SK-N-SH (cell line): ENCODE data around the gene KAT6B. TPM values are rescaled to one million over a fixed set of nuclear protein-coding genes. Genes with fewer than 3 reads are reported as not detected.

ENCODE experiments used
- CTCF ChIA-PET: fragments of 300-600, 350-600 bp; formaldehyde crosslinking; extraction: SDS; loops from one replicate; lab custom pipeline; 2021; lab: Yijun Ruan, JAX
- POLR2A ChIA-PET: fragments of 350-600 bp; sonication (Branson Sonifier 250); formaldehyde crosslinking; extraction: SDS; loops from one replicate; lab custom pipeline; 2020; ENCODE audit warnings: antibody characterized with exemption, inconsistent platforms; lab: Yijun Ruan, JAX
- DNase-seq: peaks from one replicate; pipeline ENCODE4 v3.0.0; 2012
- H2AFZ ChIP-seq: fragments of 200-600 bp; sonication (generic); 2 replicates; pipeline ENCODE4 v1.8.1; 2016; ENCODE audit warnings: antibody characterized with exemption, mild to moderate bottlenecking, low read depth
- H3F3A ChIP-seq: fragments of 200-600 bp; sonication (generic); replicated peaks from 2 replicates; pipeline ENCODE3; 2016; ENCODE audit warnings: antibody characterized with exemption, mild to moderate bottlenecking; ENCODE audit not compliant: insufficient read depth
- H3K27ac ChIP-seq, 2 experiments: fragments of 200-500 bp in 1 of 2; fragments of 200-600 bp in 1 of 2; sonication (Bioruptor generic) in 1 of 2; sonication (generic), shearing (Covaris generic) in 1 of 2; 2 replicates each; pipeline versions ENCODE4 v1.5.1 to v1.6.1; 2014 to 2016; ENCODE audit warnings: low read depth in 2 of 2, inconsistent platforms in 1 of 2, low read length in 1 of 2, mild to moderate bottlenecking in 1 of 2, mixed read lengths in 1 of 2
- H3K27me3 ChIP-seq: fragments of 200-600 bp; sonication (generic), shearing (Covaris generic); 2 replicates; pipeline ENCODE4 v1.6.1; 2016; ENCODE audit warnings: mixed run types; ENCODE audit not compliant: insufficient read depth
- H3K36me3 ChIP-seq, 2 experiments: fragments of 200-500 bp in 1 of 2; fragments of 200-600 bp in 1 of 2; sonication (Bioruptor generic) in 1 of 2; sonication (generic) in 1 of 2; replicated peaks in 1 of 2; 2 replicates each; pipeline versions ENCODE3 to v1.5.1; 2014 to 2016; ENCODE audit warnings: low read length in 1 of 2, mild to moderate bottlenecking in 1 of 2; ENCODE audit not compliant: insufficient read depth in 2 of 2, control insufficient read depth in 1 of 2
- H3K4me1 ChIP-seq, 2 experiments: fragments of 200-500 bp in 1 of 2; fragments of 200-600 bp in 1 of 2; sonication (Bioruptor generic) in 1 of 2; sonication (generic), shearing (Covaris generic) in 1 of 2; 2 replicates each; pipeline versions ENCODE4 v1.5.1 to v1.6.1; 2014 to 2016; ENCODE audit warnings: low read depth in 1 of 2, low read length in 1 of 2, mixed run types in 1 of 2; ENCODE audit not compliant: insufficient read depth in 2 of 2, control insufficient read depth in 1 of 2
- H3K4me2 ChIP-seq: fragments of 200-600 bp; sonication (generic), shearing (Covaris generic); 2 replicates; pipeline ENCODE4 v1.6.1; 2017; ENCODE audit warnings: mixed run types
- H3K4me3 ChIP-seq, 2 experiments: fragments of 200-500 bp in 1 of 2; fragments of 200-600 bp in 1 of 2; sonication (Bioruptor generic) in 1 of 2; sonication (generic), shearing (Covaris generic) in 1 of 2; 2 replicates each; pipeline versions ENCODE4 v1.5.1 to v1.8.1; 2014 to 2016; ENCODE audit warnings: low read depth in 2 of 2, inconsistent platforms in 1 of 2, low read length in 1 of 2, mild to moderate bottlenecking in 1 of 2, mixed read lengths in 1 of 2, moderate library complexity in 1 of 2
- H3K79me2 ChIP-seq: fragments of 200-600 bp; sonication (generic); 2 replicates; pipeline ENCODE4 v1.8.1; 2017; ENCODE audit warnings: mild to moderate bottlenecking; ENCODE audit not compliant: insufficient read depth
- H3K9ac ChIP-seq: fragments of 200-600 bp; sonication (generic); 2 replicates; pipeline ENCODE4 v1.6.1; 2017; ENCODE audit warnings: mixed run types
- H3K9me2 ChIP-seq: fragments of 200-600 bp; sonication (generic); 2 replicates; pipeline ENCODE4 v1.6.1; 2017; ENCODE audit warnings: mixed run types
- H3K9me3 ChIP-seq: fragments of 200-600 bp; sonication (generic); 2 replicates; pipeline ENCODE4 v1.6.1; 2017; ENCODE audit warnings: mixed run types, mild to moderate bottlenecking, moderate library complexity
- H4K20me1 ChIP-seq: fragments of 200-600 bp; sonication (generic); 2 replicates; pipeline ENCODE4 v1.6.1; 2017; ENCODE audit warnings: mild to moderate bottlenecking, mixed run types; ENCODE audit not compliant: insufficient read depth
- CHD2 ChIP-seq: fragments of 150-350 bp; IDR thresholded peaks from 2 replicates; pipeline ENCODE4 v1.6.1; 2018; ENCODE audit warnings: low read length; ENCODE audit not compliant: partially characterized antibody
- CTCF ChIP-seq: fragments of 200-600 bp; sonication (generic); IDR thresholded peaks from 2 replicates; pipeline ENCODE4 v1.6.1; 2017; ENCODE audit warnings: antibody characterized with exemption, mild to moderate bottlenecking, moderate library complexity
- ELF1 ChIP-seq: IDR thresholded peaks from 2 replicates; pipeline ENCODE4 v1.4.0; 2012
- EZH2phosphoT487 ChIP-seq: fragments of 200-600 bp; sonication (generic); IDR thresholded peaks from 2 replicates; pipeline ENCODE4 v1.6.1; 2017; ENCODE audit warnings: low read depth, mixed run types, mild to moderate bottlenecking, antibody characterized with exemption, moderate library complexity, borderline replicate concordance
- FOSL2 ChIP-seq: IDR thresholded peaks from 2 replicates; pipeline ENCODE4 v1.4.0; 2012; ENCODE audit warnings: low read depth, mild to moderate bottlenecking, moderate library complexity, borderline replicate concordance
- FOXJ3 ChIP-seq: sonication (generic); formaldehyde crosslinking; IDR thresholded peaks from 2 replicates; pipeline ENCODE4 v1.5.1; 2020; ENCODE audit warnings: mild to moderate bottlenecking, missing genetic modification reagents
- FOXM1 ChIP-seq: IDR thresholded peaks from 2 replicates; pipeline ENCODE4 v1.4.0; 2012; ENCODE audit warnings: low read depth, mild to moderate bottlenecking
- GABPA ChIP-seq: IDR thresholded peaks from 2 replicates; pipeline ENCODE4 v1.4.0; 2012; ENCODE audit warnings: low read depth, mild to moderate bottlenecking
- GATA2 ChIP-seq: sonication (generic); formaldehyde crosslinking; IDR thresholded peaks from 2 replicates; pipeline ENCODE4 v1.5.0; 2020; ENCODE audit warnings: mild to moderate bottlenecking, missing genetic modification reagents
- IRF3 ChIP-seq: fragments of 150-350 bp; IDR thresholded peaks from 2 replicates; pipeline ENCODE4 v1.6.1; 2016; ENCODE audit warnings: mild to moderate bottlenecking, low read depth, low read length
- JUND ChIP-seq: IDR thresholded peaks from 2 replicates; pipeline ENCODE4 v1.4.0; 2012
- MEF2A ChIP-seq: IDR thresholded peaks from 2 replicates; pipeline ENCODE4 v1.4.0; 2012; ENCODE audit warnings: low read depth, borderline replicate concordance
- MXI1 ChIP-seq: IDR thresholded peaks from 2 replicates; pipeline ENCODE4 v1.6.1; 2012; ENCODE audit warnings: mild to moderate bottlenecking, low read depth, low read length, improper control_type of control experiment
- NFIC ChIP-seq: IDR thresholded peaks from 2 replicates; pipeline ENCODE4 v1.4.0; 2012; ENCODE audit warnings: borderline replicate concordance
- NRF1 ChIP-seq: IDR thresholded peaks from 2 replicates; pipeline ENCODE4 v1.6.1; 2012; ENCODE audit warnings: low read depth, mild to moderate bottlenecking, low read length
- RAD21 ChIP-seq: IDR thresholded peaks from 2 replicates; pipeline ENCODE4 v1.6.1; 2012; ENCODE audit warnings: mild to moderate bottlenecking, low read length
- RCOR1 ChIP-seq: fragments of 150-350 bp; IDR thresholded peaks from 2 replicates; pipeline ENCODE4 v1.6.1; 2017; ENCODE audit warnings: antibody characterized with exemption, low read length
- RFX5 ChIP-seq: IDR thresholded peaks from 2 replicates; pipeline ENCODE4 v1.6.1; 2012; ENCODE audit warnings: mild to moderate bottlenecking, improper control_type of control experiment, low read length
- RXRA ChIP-seq: IDR thresholded peaks from 2 replicates; pipeline ENCODE4 v1.4.0; 2012; ENCODE audit warnings: low read depth, mild to moderate bottlenecking, borderline replicate concordance
- SMC3 ChIP-seq: IDR thresholded peaks from 2 replicates; pipeline ENCODE4 v1.6.1; 2012; ENCODE audit warnings: low read depth, low read length, improper control_type of control experiment
- TAF1 ChIP-seq: IDR thresholded peaks from 2 replicates; pipeline ENCODE4 v1.6.1; 2012; ENCODE audit warnings: low read depth, mild to moderate bottlenecking, low read length, moderate library complexity, borderline replicate concordance
- WGBS: methylation state at CpG from one replicate; pipeline ENCODE4 v1.1.6; 2017; ENCODE audit warnings: low lambda C conversion rate; 5-methylcytosine and 5-hydroxymethylcytosine counted together
- polyA plus RNA-seq, 3 experiments: library from polyadenylated mRNA; depleted of rRNA; stranded (reverse); fragments of >200 nt; gene quantifications; 2 replicates each; pipeline ENCODE4 v1.2.3, GENCODE V29; 2012
- TF ChIP-seq, protein P1 (sequence below): IDR thresholded peaks from 2 replicates; pipeline ENCODE4 v1.4.0; 2012; ENCODE audit warnings: low read depth
- TF ChIP-seq, protein P2 (sequence below): IDR thresholded peaks from 2 replicates; pipeline ENCODE4; 2012
- TF ChIP-seq, protein P3 (sequence below): IDR thresholded peaks from 2 replicates; pipeline ENCODE4 v1.4.0; 2012; ENCODE audit warnings: low read depth, borderline replicate concordance

KAT6B gene
- polyA plus RNA-seq, 1 of the 3 experiments (the other 2 are of a cell fraction) = 4.3 TPM

GRCh38 chr10:74856940-74857339 is 30.5 kb downstream of the KAT6B start:
- Histone ChIP-seq H3K4me1 (peaks cover 14 to 16% of the 10 kb centered on the region in 2 experiments; a peak in 3 of 4 replicates), H4K20me1 (peaks cover 54% of the 10 kb centered on the region), H3K27ac (no peak overlapping the region), H3K4me3 (no peak overlapping the region), H3K36me3 (peaks cover 0 to 5% of the 10 kb centered on the region in 2 experiments), H3K79me2 (peaks cover 72% of the 10 kb centered on the region), H3F3A (no peaks in the 10 kb centered on the region), H3K4me2 (no peak overlapping the region), H2AFZ (no peak overlapping the region), H3K9me2 (no peaks in the 10 kb centered on the region), H3K9ac (no peak overlapping the region), H3K27me3 (no peaks in the 10 kb centered on the region), H3K9me3 (no peaks in the 10 kb centered on the region)
- CTCF ChIA-PET = no interaction called here
- TF ChIP-seq FOSL2 (no peak), RCOR1 (no peak), MEF2A (no peak), EZH2phosphoT487 (no peak), CHD2 (no peak), ELF1 (no peak), JUND (no peak), MXI1 (no peak), FOXM1 (no peak), GATA2 (CRISPR knock-in tag) (no peak), RAD21 (no peak), IRF3 (no peak), RXRA (no peak)
- TF ChIP-seq, protein P1, sequence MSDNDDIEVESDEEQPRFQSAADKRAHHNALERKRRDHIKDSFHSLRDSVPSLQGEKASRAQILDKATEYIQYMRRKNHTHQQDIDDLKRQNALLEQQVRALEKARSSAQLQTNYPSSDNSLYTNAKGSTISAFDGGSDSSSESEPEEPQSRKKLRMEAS = no peak
- no peak for DNase-seq
- WGBS = 93% methylated on average over 3 of the region's 3 CpGs
- POLR2A ChIA-PET = no interaction called here

- Histone ChIP-seq H3K36me3 (peaks cover 0 to 5% of the 10 kb centered on the region in 2 experiments), H2AFZ (no peak overlapping the region), H3K9me2 (no peaks in the 10 kb centered on the region), H3K4me1 (peaks cover 10 to 16% of the 10 kb centered on the region in 2 experiments; a peak in 3 of 4 replicates), H3K4me2 (no peak overlapping the region), H3K79me2 (peaks cover 65% of the 10 kb centered on the region), H3K27ac (no peak overlapping the region), H3K4me3 (no peak overlapping the region), H3F3A (no peaks in the 10 kb centered on the region), H3K9me3 (no peaks in the 10 kb centered on the region), H4K20me1 (peaks cover 54% of the 10 kb centered on the region), H3K9ac (no peak overlapping the region), H3K27me3 (no peaks in the 10 kb centered on the region)
- no peak for DNase-seq
- 100% methylated on average over 1 of the region's 1 CpG for WGBS
- POLR2A ChIA-PET = no interaction called here
- CTCF ChIA-PET = no interaction called here
- TF ChIP-seq MXI1 = no peak
- TF ChIP-seq SMC3 = no peak
- TF ChIP-seq JUND = no peak
- no peak for TF ChIP-seq FOSL2
- no peak for TF ChIP-seq FOXJ3 (CRISPR knock-in tag)
- TF ChIP-seq NRF1 = no peak
- TF ChIP-seq GABPA = no peak
- TF ChIP-seq, protein P2, sequence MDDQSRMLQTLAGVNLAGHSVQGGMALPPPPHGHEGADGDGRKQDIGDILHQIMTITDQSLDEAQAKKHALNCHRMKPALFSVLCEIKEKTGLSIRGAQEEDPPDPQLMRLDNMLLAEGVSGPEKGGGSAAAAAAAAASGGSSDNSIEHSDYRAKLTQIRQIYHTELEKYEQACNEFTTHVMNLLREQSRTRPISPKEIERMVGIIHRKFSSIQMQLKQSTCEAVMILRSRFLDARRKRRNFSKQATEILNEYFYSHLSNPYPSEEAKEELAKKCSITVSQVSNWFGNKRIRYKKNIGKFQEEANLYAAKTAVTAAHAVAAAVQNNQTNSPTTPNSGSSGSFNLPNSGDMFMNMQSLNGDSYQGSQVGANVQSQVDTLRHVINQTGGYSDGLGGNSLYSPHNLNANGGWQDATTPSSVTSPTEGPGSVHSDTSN = no peak
- TF ChIP-seq ELF1 = no peak
- TF ChIP-seq NFIC = no peak
- no peak for TF ChIP-seq CHD2
- TF ChIP-seq CTCF = no peak
- TF ChIP-seq RFX5 = no peak
- TF ChIP-seq TAF1 = no peak
- TF ChIP-seq, protein P3, sequence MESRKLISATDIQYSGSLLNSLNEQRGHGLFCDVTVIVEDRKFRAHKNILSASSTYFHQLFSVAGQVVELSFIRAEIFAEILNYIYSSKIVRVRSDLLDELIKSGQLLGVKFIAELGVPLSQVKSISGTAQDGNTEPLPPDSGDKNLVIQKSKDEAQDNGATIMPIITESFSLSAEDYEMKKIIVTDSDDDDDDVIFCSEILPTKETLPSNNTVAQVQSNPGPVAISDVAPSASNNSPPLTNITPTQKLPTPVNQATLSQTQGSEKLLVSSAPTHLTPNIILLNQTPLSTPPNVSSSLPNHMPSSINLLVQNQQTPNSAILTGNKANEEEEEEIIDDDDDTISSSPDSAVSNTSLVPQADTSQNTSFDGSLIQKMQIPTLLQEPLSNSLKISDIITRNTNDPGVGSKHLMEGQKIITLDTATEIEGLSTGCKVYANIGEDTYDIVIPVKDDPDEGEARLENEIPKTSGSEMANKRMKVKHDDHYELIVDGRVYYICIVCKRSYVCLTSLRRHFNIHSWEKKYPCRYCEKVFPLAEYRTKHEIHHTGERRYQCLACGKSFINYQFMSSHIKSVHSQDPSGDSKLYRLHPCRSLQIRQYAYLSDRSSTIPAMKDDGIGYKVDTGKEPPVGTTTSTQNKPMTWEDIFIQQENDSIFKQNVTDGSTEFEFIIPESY = no peak
These were observed 31.2 kb downstream of the KAT6B start for GRCh38 chr10:74857586-74857985.
